ENCODE results near the gene H1-8. TPM values are rescaled to one million over a fixed set of nuclear protein-coding genes. Genes with fewer than 3 reads are reported as not detected.

The H1-8 gene
- total and polyA plus RNA-seq, 9 of the 15 experiments (the other 6 are each of a cell fraction or from before 2014, with no cell fraction given): not detected

- no peak overlapping the region for H3K4me2 ChIP-seq (ENCODE audit: insufficient read depth, low read length)
- no peak overlapping the region for H3K27ac ChIP-seq (ENCODE audit: extremely low read depth, low read depth, low read length)
- FAIRE-seq (no peak), DNase-seq (ENCODE audit: extremely low read depth in 1 of 4, low spot score in 3 of 4) (no peak), ATAC-seq (no peak)
- peaks cover 41% of the 10 kb centered on the region for H3K79me2 ChIP-seq (ENCODE audit: control insufficient read depth, insufficient read depth, low read length)
- no peaks in the 10 kb centered on the region for H3K9me3 ChIP-seq (replicated peaks; ENCODE audit: control insufficient read depth, insufficient read depth, low read depth, low read length)
- 0 out of 3 replicates have a peak, but pooled peaks cover 2% of the 10 kb centered on the region for H3K36me3 ChIP-seq (ENCODE audit: control insufficient read depth, insufficient read depth, low read length)
- ChIA-PET POLR2A (interaction anchor here (0.6 to 1.7 kb wide), 2 partner anchors 9 to 223 kb away, joined by 3 to 9 read pairs; no protein-coding TSS in a partner anchor), CTCF (ENCODE audit: low intra/inter-chr PET ratio) (no interaction called here)
- in situ Hi-C loops (cut with MboI): no loop called here
- TF ChIP-seq ESRRA (IDR thresholded peaks at IDR 0.05; ENCODE audit: borderline replicate concordance, low read depth): no peak
- TF ChIP-seq, protein P1, sequence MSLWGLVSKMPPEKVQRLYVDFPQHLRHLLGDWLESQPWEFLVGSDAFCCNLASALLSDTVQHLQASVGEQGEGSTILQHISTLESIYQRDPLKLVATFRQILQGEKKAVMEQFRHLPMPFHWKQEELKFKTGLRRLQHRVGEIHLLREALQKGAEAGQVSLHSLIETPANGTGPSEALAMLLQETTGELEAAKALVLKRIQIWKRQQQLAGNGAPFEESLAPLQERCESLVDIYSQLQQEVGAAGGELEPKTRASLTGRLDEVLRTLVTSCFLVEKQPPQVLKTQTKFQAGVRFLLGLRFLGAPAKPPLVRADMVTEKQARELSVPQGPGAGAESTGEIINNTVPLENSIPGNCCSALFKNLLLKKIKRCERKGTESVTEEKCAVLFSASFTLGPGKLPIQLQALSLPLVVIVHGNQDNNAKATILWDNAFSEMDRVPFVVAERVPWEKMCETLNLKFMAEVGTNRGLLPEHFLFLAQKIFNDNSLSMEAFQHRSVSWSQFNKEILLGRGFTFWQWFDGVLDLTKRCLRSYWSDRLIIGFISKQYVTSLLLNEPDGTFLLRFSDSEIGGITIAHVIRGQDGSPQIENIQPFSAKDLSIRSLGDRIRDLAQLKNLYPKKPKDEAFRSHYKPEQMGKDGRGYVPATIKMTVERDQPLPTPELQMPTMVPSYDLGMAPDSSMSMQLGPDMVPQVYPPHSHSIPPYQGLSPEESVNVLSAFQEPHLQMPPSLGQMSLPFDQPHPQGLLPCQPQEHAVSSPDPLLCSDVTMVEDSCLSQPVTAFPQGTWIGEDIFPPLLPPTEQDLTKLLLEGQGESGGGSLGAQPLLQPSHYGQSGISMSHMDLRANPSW (CRISPR knock-in tag; IDR thresholded peaks at IDR 0.05): no peak
- TF ChIP-seq TAL1 (IDR thresholded peaks at IDR 0.05): no peak
- no peak for TF ChIP-seq ZNF77 (CRISPR knock-in tag; IDR thresholded peaks at IDR 0.05)
- no peak for TF ChIP-seq CSDE1 (IDR thresholded peaks at IDR 0.05)
- TF ChIP-seq MEIS2 (IDR thresholded peaks at IDR 0.05; ENCODE audit: partially characterized antibody): no peak
- TF ChIP-seq ARID2 (IDR thresholded peaks at IDR 0.05): no peak
- no peak for TF ChIP-seq ETV6 (IDR thresholded peaks at IDR 0.05; ENCODE audit: borderline replicate concordance in 1 of 2, low read depth in 2 of 2, low read length in 1 of 2)
- TF ChIP-seq ETV6 (CRISPR knock-in tag; IDR thresholded peaks at IDR 0.05; ENCODE audit: borderline replicate concordance): no peak
- no peak for TF ChIP-seq FOXA3 (CRISPR knock-in tag; conservative IDR thresholded peaks at IDR 0.05 in 1 of 2, IDR thresholded peaks at IDR 0.05 in 1 of 2)
- no peak for TF ChIP-seq SMARCC2 (IDR thresholded peaks at IDR 0.05; ENCODE audit: low read depth)
- no peak for TF ChIP-seq RBM39 (optimal IDR thresholded peaks at IDR 0.05; ENCODE audit: low read depth, low read length)
- no peak for TF ChIP-seq MAZ (CRISPR knock-in tag; conservative IDR thresholded peaks at IDR 0.05 in 1 of 2, IDR thresholded peaks at IDR 0.05 in 1 of 2)
- TF ChIP-seq, protein P2, sequence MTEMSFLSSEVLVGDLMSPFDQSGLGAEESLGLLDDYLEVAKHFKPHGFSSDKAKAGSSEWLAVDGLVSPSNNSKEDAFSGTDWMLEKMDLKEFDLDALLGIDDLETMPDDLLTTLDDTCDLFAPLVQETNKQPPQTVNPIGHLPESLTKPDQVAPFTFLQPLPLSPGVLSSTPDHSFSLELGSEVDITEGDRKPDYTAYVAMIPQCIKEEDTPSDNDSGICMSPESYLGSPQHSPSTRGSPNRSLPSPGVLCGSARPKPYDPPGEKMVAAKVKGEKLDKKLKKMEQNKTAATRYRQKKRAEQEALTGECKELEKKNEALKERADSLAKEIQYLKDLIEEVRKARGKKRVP (CRISPR knock-in tag; IDR thresholded peaks at IDR 0.05): no peak
- no peak for TF ChIP-seq BRF1 (IDR thresholded peaks at IDR 0.05; ENCODE audit: borderline replicate concordance, extremely low read depth, insufficient read length)
- TF ChIP-seq STAT5B (CRISPR knock-in tag; IDR thresholded peaks at IDR 0.05): no peak
- WGBS (ENCODE audit: insufficient coverage, low coverage, missing lambda C conversion rate): 83% methylated on average over 4 of the region's 6 CpGs
- H2AFZ ChIP-seq (ENCODE audit: low read depth, low read length): no peak overlapping the region
- no peak overlapping the region for H3K4me3 ChIP-seq
- BruUV-seq (replicated peaks): no TSS peak
- H3K4me1 ChIP-seq (replicated peaks in 1 of 2; ENCODE audit: control insufficient read depth in 2 of 2, insufficient read depth in 2 of 2, low read length in 2 of 2): peaks cover 30 to 72% of the 10 kb centered on the region in 2 experiments
- no peaks in the 10 kb centered on the region for H3K27me3 ChIP-seq (ENCODE audit: control insufficient read depth in 2 of 2, insufficient read depth in 2 of 2, low read length in 2 of 2)
- intact Hi-C loops (cut with micrococcal nuclease): no loop called here
- no peaks in the 10 kb centered on the region for H4K20me1 ChIP-seq (replicated peaks; ENCODE audit: control insufficient read depth, insufficient read depth, low read length)
- no peaks in the 10 kb centered on the region for H3K9me1 ChIP-seq (ENCODE audit: control insufficient read depth, insufficient read depth, low read length)
- peak overlapping the region in 1 of 2 experiments; percentile 58; a peak in 2 of 4 replicates for H3K9ac ChIP-seq (ENCODE audit: insufficient read depth in 1 of 2, low read depth in 2 of 2, low read length in 2 of 2)
These were observed 52.0 kb downstream of the H1-8 start for GRCh38 chr3:129594907-129595390.
